Peyer's patch (tissue), 4 donors: ENCODE data around the gene EFNA4. TPM values are rescaled to one million over a fixed set of nuclear protein-coding genes. Genes with fewer than 3 reads are reported as not detected.
"Not testable (repeated sequence)": the region's sequence is repeated elsewhere in the genome, so short reads cannot be mapped to it uniquely, and the experiment has no call there.

Experiments used
- DNase-seq, 3 donors: peaks; one replicate each; pipeline ENCODE4 v3.0.0-alpha.2; 2017 to 2019
- H3K27ac ChIP-seq, 4 donors: fragments of 200-600 bp; sonication (generic); one replicate each; pipeline ENCODE4 v1.5.1; 2016 to 2019
- H3K27me3 ChIP-seq, 2 donors: fragments of 200-600 bp; sonication (generic); one replicate each; pipeline ENCODE4 v1.5.1; 2019
- H3K36me3 ChIP-seq, 3 donors: fragments of 200-600 bp; sonication (generic); one replicate each; pipeline ENCODE4 v1.5.1; 2016 to 2019
- H3K4me1 ChIP-seq, 4 donors: fragments of 200-600 bp; sonication (generic); one replicate each; pipeline ENCODE4 v1.5.1; 2016 to 2019
- H3K4me3 ChIP-seq, 4 donors: fragments of 200-600 bp; sonication (generic); 1 replicate in 3 of 4; 2 replicates in 1 of 4; pipeline ENCODE4 v1.5.1; 2016 to 2019; ENCODE audit warnings: mild to moderate bottlenecking in 1 of 4
- H3K9me3 ChIP-seq, 4 donors: fragments of 200-600 bp; sonication (generic); one replicate each; pipeline ENCODE4 v1.5.1; 2016 to 2019; ENCODE audit warnings: mild to moderate bottlenecking in 1 of 4
- POLR2A ChIP-seq, 2 donors: fragments of 450-650 bp; IDR thresholded peaks; one replicate each; pipeline ENCODE4 v1.5.1; 2017; ENCODE audit warnings: antibody characterized with exemption in 2 of 2, mild to moderate bottlenecking in 2 of 2, moderate library complexity in 2 of 2
- total RNA-seq, 4 donors: library from RNA; depleted of rRNA; stranded (reverse); fragments of >200 nt; gene quantifications; one replicate each; pipeline ENCODE4 v1.1.0, GENCODE V29; 2016
- TF ChIP-seq, protein P1 (sequence below), 6 experiments: fragments of 450-650 bp in 4 of 6; fragments of 200-600 bp in 2 of 6; sonication (generic) in 1 of 6; IDR thresholded peaks; one replicate each; pipeline ENCODE4 v1.5.1; 2017 to 2019; ENCODE audit warnings: antibody characterized with exemption in 6 of 6, mild to moderate bottlenecking in 3 of 6, moderate library complexity in 1 of 6

Gene EFNA4
- total RNA-seq, 4 donors from 2014 or later = 2.5 to 39.6 (median 18.2) TPM

DNA sequence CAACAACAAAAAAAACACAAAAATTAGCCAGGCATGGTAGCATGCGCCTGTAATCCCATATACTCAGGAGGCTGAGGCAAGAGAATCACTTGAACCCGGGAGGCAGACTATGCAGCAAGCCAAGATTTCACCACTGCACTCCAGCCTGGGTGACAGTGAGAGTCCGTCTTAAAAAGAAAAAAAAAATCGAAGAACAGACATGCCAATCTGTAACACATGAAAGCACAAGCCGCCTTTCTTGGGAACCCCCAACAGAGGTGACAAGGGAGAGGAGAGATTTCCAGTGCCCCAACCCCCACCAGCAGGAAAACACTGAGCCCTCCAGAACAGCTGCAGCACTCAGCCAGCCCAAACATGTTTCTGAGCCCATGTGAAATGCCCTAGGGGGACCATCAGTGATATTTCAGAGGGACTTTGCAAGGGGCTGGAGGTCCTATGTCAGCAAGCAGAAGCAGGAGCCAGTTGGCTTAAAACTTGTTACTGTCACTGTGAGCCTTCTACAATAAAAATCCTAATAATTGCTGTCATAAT, 50.0 kb downstream of the EFNA4 start:
- TF ChIP-seq, protein P1, sequence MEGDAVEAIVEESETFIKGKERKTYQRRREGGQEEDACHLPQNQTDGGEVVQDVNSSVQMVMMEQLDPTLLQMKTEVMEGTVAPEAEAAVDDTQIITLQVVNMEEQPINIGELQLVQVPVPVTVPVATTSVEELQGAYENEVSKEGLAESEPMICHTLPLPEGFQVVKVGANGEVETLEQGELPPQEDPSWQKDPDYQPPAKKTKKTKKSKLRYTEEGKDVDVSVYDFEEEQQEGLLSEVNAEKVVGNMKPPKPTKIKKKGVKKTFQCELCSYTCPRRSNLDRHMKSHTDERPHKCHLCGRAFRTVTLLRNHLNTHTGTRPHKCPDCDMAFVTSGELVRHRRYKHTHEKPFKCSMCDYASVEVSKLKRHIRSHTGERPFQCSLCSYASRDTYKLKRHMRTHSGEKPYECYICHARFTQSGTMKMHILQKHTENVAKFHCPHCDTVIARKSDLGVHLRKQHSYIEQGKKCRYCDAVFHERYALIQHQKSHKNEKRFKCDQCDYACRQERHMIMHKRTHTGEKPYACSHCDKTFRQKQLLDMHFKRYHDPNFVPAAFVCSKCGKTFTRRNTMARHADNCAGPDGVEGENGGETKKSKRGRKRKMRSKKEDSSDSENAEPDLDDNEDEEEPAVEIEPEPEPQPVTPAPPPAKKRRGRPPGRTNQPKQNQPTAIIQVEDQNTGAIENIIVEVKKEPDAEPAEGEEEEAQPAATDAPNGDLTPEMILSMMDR (IDR thresholded peaks at IDR 0.05) = no peak
- no peak for TF ChIP-seq POLR2A (IDR thresholded peaks at IDR 0.05)
- H3K36me3 ChIP-seq = no peaks in the 10 kb centered on the region
- no peak overlapping the region for H3K27ac ChIP-seq
- H3K27me3 ChIP-seq = no peaks in the 10 kb centered on the region
- H3K4me1 ChIP-seq = no peaks in the 10 kb centered on the region
- H3K4me3 ChIP-seq = no peak overlapping the region
- no peaks in the 10 kb centered on the region for H3K9me3 ChIP-seq
- DNase-seq = no peak

- no peaks in the 10 kb centered on the region for H3K36me3 ChIP-seq
- H3K27ac ChIP-seq = no peak overlapping the region
- TF ChIP-seq POLR2A (IDR thresholded peaks at IDR 0.05) = no peak
- TF ChIP-seq, protein P1 (IDR thresholded peaks at IDR 0.05) = no peak
- no peak overlapping the region for H3K4me3 ChIP-seq
- no peaks in the 10 kb centered on the region for H3K27me3 ChIP-seq
- no peaks in the 10 kb centered on the region for H3K4me1 ChIP-seq
- no peaks in the 10 kb centered on the region for H3K9me3 ChIP-seq
- no peak for DNase-seq
These were observed 52.7 kb downstream of the EFNA4 start for GRCh38 chr1:155116113-155116764.

DNA sequence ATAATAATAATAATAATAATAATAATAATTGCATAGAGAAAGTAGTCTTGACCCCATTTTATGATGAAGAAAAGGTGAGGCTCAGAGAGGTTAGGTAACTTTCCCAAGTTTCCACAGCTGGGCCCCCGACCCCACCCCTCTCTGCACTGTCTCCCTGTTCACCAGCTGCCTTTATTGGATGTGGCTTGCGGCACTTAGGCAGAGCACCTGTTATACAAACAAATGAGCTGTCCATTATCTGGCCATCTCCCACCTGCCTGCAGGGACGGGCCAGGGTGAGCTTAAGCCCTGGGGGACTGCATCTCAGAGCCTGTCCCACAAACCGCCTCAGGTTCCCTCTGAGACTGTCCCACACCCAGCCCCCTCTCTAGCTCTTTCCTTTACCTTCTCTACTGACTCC, 54.1 kb downstream of the EFNA4 start:
- Histone ChIP-seq H3K4me3 (no peak overlapping the region), H3K36me3 (no peaks in the 10 kb centered on the region)

GRCh38 chr1:155118090-155118489, 54.5 kb downstream of the EFNA4 start:
- not testable (repeated sequence) for H3K4me3 ChIP-seq, H3K9me3 ChIP-seq, H3K27me3 ChIP-seq, DNase-seq, H3K36me3 ChIP-seq, H3K27ac ChIP-seq, H3K4me1 ChIP-seq

More for the DNA sequence above, 54.1 kb downstream of the EFNA4 start:
- TF ChIP-seq, protein P1 (IDR thresholded peaks at IDR 0.05) = no peak
- TF ChIP-seq POLR2A (IDR thresholded peaks at IDR 0.05) = no peak
- H3K27me3 ChIP-seq = no peaks in the 10 kb centered on the region
- no peak overlapping the region for H3K27ac ChIP-seq
- DNase-seq = peak in 1 of 3 donors; percentile 53
- no peaks in the 10 kb centered on the region for H3K9me3 ChIP-seq
- no peaks in the 10 kb centered on the region for H3K4me1 ChIP-seq

Other genes starting within 250 kb of the EFNA4 start
- gene KCNN3, start 193.5 kb upstream of the EFNA4 start, total RNA-seq = 1 to 10 TPM in 3 of 4 donors, under 1 TPM in 1; 0.85 to 1.7 (median 1.2) TPM
- gene PMVK, start 127.0 kb upstream of the EFNA4 start, total RNA-seq = 10 to 100 TPM in 3 of 4 donors, 1 to 10 TPM in 1; 5.0 to 20.1 (median 19.2) TPM
- gene PBXIP1, start 107.6 kb upstream of the EFNA4 start, total RNA-seq = 100 to 1,000 TPM in 3 of 4 donors, 10 to 100 TPM in 1; 66.6 to 117 (median 109) TPM
- gene PYGO2, start 102.0 kb upstream of the EFNA4 start, total RNA-seq = 10 to 100 TPM; 32.2 to 48.9 (median 34.2) TPM
- gene SHC1, start 93.0 kb upstream of the EFNA4 start, total RNA-seq = 100 to 1,000 TPM in 2 of 4 donors, 10 to 100 TPM in 2; 56.9 to 150 (median 104) TPM
- 10 to 100 TPM; 20.3 to 39.1 (median 26.5) TPM for gene CKS1B, start 89.1 kb upstream of the EFNA4 start, total RNA-seq
- 10 to 100 TPM; 29.7 to 50.3 (median 46.3) TPM for gene FLAD1, start 80.4 kb upstream of the EFNA4 start, total RNA-seq
- gene LENEP, start 70.2 kb upstream of the EFNA4 start, total RNA-seq = not detected
- gene ZBTB7B, start 60.9 kb upstream of the EFNA4 start, total RNA-seq = 100 to 1,000 TPM in 3 of 4 donors, 10 to 100 TPM in 1; 35.5 to 412 (median 346) TPM
- 10 to 100 TPM in 1 of 4 donors, 1 to 10 TPM in 3; 1.7 to 12.5 (median 5.3) TPM for gene DCST2, start 30.0 kb upstream of the EFNA4 start, total RNA-seq
- 1 to 10 TPM in 1 of 4 donors, under 1 TPM in 1, not detected in 2; 0.88 to 2.7 TPM for gene DCST1, start 29.9 kb upstream of the EFNA4 start, total RNA-seq
- 100 to 1,000 TPM; 111 to 191 (median 126) TPM for gene ADAM15, start 12.4 kb upstream of the EFNA4 start, total RNA-seq
- 1 to 10 TPM; 2.3 to 8.7 (median 5.3) TPM for gene EFNA3, start 15.1 kb downstream of the EFNA4 start, total RNA-seq
- 100 to 1,000 TPM in 3 of 4 donors, 10 to 100 TPM in 1; 13.2 to 166 (median 145) TPM for gene EFNA1, start 64.1 kb downstream of the EFNA4 start, total RNA-seq
- gene SLC50A1, start 72.1 kb downstream of the EFNA4 start, total RNA-seq = 10 to 100 TPM; 42.5 to 83.3 (median 46.7) TPM
- gene DPM3, start 76.8 kb downstream of the EFNA4 start, total RNA-seq = 10 to 100 TPM; 33.5 to 89.2 (median 65.0) TPM
- gene KRTCAP2, start 109.6 kb downstream of the EFNA4 start, total RNA-seq = 100 to 1,000 TPM; 111 to 137 (median 117) TPM
- gene TRIM46, start 110.1 kb downstream of the EFNA4 start, total RNA-seq = not detected
- gene THBS3, start 144.2 kb downstream of the EFNA4 start, total RNA-seq = 10 to 100 TPM; 15.9 to 58.6 (median 46.5) TPM
- 10 to 100 TPM; 33.2 to 45.2 (median 36.5) TPM for gene MTX1, start 145.0 kb downstream of the EFNA4 start, total RNA-seq
- 10 to 100 TPM in 3 of 4 donors, 1 to 10 TPM in 1; 5.8 to 20.7 (median 15.4) TPM for gene ENTREP3, start 191.7 kb downstream of the EFNA4 start, total RNA-seq
- gene SCAMP3, start 198.6 kb downstream of the EFNA4 start, total RNA-seq = 10 to 100 TPM; 34.7 to 63.7 (median 49.2) TPM
- 100 to 1,000 TPM in 2 of 4 donors, 10 to 100 TPM in 2; 44.7 to 125 (median 98.5) TPM for gene CLK2, start 209.8 kb downstream of the EFNA4 start, total RNA-seq
- 10 to 100 TPM in 3 of 4 donors, 1 to 10 TPM in 1; 7.4 to 25.5 (median 19.5) TPM for gene HCN3, start 213.7 kb downstream of the EFNA4 start, total RNA-seq
- 10 to 100 TPM in 3 of 4 donors, not detected in 1; 35.7 to 50.5 (median 36.2) TPM for gene PKLR, start 237.7 kb downstream of the EFNA4 start, total RNA-seq
- 100 to 1,000 TPM; 158 to 220 (median 175) TPM for gene FDPS, start 245.1 kb downstream of the EFNA4 start, total RNA-seq